Raji (cell line): Measurements from ENCODE around the gene RFC5.
A peak's percentile ranks its signal among the peaks of the same experiment; 100 is the strongest.

ENCODE experiments used
- POLR2A ChIP-seq: IDR thresholded peaks from 2 replicates; pipeline ENCODE4 v1.6.1; 2011; ENCODE audit warnings: low read depth, low read length, control low read depth; ENCODE audit not compliant: insufficient read depth

The RFC5 gene

GRCh38 chr12:118016424-118017264 is at the start of gene RFC5:
RFC5 (plus strand) TSS chr12:118016703; CDS start chr12:118016828, 125 bp downstream.
- TF ChIP-seq POLR2A, result peak; percentile 94

DNA sequence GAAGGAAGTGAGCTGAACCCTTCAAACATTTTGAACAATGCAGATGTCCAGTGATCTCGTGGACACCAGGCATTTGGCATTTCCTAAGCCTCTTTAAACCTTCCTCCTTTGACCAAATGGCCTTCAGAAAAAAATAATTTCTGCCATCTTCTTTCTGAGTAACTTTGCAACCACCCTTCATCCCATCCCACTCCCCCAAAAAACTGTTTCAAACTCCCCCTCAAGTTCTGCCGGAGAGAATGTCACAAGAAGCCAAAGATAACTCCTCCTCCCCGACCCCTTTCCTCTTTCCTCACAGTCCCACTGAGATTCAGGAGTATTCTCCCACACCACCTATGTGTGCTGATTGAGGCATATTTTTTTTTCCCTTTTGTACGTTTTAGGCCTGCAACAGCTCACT is 49.5 kb upstream of the RFC5 start:
- no peak for TF ChIP-seq POLR2A

- no peak for TF ChIP-seq POLR2A
These were observed 49.0 kb upstream of the RFC5 start for GRCh38 chr12:117967512-117967911.

- TF ChIP-seq POLR2A, result no peak
These were observed 48.2 kb upstream of the RFC5 start for GRCh38 chr12:117968151-117968789.

DNA sequence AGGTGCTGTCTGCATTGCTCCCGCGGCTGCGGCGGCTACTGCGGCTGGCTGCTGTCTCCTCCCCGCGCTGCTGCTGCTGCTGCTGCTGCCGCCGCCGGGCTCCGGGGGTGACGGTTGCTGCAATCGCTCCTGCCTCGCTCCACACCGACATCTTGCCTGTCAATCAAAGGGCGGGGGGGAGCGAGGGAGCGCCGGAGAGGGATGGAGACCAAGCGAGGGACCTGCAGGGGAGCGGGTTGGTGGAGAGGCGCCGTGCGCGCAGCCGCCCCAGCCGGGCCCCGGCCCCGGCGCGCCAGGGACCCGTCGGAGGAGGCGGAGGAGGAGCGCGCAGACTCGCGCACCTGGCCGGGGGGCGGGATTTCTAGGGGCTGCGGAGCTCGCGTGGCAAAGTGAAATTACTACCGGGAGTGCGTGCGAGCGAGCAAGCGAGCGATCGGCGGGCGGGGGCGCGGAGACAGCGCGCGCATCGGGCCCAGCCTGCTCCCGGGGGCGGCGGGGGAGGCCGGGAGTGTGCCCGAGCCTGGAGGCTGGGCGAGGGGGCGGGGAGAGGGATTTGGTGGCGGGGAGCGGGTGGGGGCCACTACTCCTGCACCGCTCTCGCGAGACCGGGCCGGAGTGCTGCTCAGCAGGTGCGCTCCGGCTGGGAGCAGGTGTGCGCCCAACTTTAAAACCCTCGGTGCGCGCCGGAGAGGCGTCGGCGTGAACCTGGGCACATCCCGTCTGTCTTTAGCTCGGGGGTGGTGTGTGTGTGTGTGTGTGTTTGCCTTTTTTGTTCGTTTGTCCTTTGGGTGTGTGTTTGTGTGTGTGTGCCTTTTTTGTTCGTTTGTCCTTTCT is 47.5 kb upstream of the RFC5 start, which contains the start of gene KSR2:
Gene KSR2, minus strand, starts transcription at position 165 of the 834 bp plus-strand sequence. CDS start 735 bp downstream, outside the sequence.
- 0 out of 2 replicates have a peak, but pooled peaks have one; percentile 18 for TF ChIP-seq POLR2A

DNA sequence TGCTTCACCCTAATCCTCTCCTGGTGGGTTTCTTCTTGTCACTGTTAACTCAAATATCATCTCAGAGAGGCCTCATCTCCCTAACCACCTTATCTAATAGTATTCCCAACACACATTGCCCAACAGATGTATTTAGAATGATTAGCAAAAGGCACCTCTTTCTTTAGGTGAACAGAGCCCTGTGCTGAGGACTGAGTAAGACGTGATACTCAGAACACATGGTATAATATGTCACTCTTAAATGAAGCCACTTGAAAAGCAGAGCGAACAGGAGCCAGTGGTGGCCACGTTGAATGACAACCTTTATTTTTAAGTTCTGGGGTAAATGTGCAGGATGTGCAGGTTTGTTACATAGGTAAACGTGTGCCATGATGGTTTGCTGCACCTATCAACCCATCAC is 46.2 kb upstream of the RFC5 start:
- TF ChIP-seq POLR2A, result no peak

DNA sequence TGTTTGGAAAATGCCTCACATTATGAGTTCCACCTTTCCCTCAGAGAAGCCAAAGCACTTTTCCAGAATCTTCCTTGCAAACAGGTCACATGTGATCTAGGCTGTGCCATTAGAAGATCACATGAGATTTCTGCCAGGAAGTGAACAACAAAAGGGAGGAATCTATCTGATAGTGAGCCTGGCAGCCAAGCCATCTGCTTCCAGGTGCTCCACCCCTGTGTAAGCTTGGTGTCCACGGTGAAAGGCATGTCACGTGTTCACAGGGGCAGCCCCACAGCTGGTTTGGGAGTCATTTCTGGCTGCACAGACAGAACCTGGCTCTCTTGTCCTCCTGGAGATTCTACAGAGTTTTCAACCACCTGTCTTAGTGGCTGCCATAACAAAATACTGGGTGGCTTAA is 44.2 kb upstream of the RFC5 start:
- no peak for TF ChIP-seq POLR2A

GRCh38 chr12:117975006-117975405 is 41.5 kb upstream of the RFC5 start:
- TF ChIP-seq POLR2A, result no peak

DNA sequence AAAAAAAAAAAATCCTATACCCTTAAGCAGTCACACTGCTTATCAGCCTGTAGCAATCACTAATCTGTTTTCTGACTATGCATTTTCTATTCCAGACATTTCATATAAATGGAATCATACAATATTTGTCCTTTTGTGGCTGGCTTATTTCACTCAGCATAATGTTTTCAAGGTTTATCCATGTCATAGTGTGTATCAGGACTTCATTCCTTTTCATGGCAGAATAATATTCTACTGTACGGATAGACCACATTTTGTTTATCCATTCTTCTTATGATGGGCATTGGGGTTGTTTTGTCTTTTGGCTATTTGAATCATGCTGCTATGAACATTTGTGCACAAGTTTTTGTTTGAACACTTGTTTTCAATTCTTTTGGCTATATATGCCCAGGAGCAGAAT is 39.1 kb upstream of the RFC5 start:
- TF ChIP-seq POLR2A, result no peak

DNA sequence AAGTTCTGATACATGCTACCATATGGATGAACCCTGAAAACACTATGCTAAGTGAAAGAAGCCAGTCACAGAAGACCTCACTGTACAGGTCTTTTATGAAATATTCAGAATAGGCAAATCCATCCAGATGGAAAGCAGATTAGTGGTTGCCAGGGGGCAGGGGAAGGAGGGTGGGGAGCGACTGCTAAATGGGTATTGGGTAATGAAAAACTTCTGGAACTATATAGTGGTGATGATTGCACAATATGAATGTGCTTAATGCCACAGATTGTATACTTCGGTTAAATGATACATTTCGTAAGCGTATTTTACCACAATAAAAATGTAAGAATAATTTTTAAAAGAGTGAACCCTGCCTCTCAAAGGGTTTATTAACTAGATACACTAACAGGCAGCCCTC is 35.9 kb upstream of the RFC5 start:
- TF ChIP-seq POLR2A, result no peak

- no peak for TF ChIP-seq POLR2A
These were observed 35.2 kb upstream of the RFC5 start for GRCh38 chr12:117981267-117981666.

DNA sequence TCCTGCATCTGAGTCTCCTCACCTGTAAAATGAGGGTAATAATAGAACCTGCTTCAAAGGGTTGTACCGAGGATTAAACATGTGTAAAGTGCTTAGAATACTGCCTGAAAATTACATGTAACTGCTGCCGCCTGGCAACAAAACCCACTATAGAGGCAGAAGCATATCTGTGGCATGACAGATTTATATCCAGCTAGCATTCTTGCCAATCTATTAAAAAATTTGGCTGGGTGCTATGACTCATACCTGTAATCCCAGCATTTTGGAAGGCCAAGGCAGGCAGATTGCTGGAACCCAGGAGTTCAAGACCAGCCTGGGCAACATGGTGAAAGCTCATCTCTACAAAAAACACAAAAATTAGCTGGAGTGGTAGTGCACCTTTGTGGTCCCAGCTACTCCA is 31.3 kb upstream of the RFC5 start:
- TF ChIP-seq POLR2A, result no peak

DNA sequence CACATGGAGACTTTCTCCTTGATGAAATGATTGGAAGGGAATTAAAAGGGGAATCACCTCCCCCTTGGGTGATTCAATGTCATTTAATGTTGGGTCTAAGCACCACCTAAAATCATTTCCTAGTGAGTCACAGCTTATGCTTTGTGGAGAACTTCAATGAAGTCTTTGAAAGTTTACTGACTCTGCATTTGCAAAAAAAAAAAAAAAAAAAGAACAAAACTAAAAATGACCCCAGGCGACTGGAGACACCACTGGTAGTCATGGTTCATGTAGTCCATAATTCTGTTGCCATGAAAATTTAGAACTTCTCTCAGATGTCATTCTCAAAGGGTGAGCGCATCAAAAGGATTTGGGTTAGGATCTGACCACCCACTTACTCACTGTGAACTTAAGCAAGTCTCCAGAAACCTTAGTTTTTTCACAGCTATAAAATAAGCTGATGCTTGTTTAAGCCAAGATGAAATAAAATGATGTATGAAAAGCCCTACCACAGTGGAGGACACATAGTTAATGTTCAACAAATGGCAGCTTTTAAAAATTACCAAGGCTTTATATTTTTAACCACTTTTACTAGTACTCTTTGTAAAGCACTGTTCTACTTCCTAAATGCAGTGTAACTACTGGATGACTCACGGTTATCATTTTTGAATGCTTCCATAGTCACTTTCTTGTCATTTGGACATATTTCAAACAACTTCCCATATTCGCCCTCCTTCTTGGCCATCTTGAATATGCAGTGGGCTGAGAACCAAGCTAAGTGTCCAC is 29.6 kb upstream of the RFC5 start:
- no peak for TF ChIP-seq POLR2A

DNA sequence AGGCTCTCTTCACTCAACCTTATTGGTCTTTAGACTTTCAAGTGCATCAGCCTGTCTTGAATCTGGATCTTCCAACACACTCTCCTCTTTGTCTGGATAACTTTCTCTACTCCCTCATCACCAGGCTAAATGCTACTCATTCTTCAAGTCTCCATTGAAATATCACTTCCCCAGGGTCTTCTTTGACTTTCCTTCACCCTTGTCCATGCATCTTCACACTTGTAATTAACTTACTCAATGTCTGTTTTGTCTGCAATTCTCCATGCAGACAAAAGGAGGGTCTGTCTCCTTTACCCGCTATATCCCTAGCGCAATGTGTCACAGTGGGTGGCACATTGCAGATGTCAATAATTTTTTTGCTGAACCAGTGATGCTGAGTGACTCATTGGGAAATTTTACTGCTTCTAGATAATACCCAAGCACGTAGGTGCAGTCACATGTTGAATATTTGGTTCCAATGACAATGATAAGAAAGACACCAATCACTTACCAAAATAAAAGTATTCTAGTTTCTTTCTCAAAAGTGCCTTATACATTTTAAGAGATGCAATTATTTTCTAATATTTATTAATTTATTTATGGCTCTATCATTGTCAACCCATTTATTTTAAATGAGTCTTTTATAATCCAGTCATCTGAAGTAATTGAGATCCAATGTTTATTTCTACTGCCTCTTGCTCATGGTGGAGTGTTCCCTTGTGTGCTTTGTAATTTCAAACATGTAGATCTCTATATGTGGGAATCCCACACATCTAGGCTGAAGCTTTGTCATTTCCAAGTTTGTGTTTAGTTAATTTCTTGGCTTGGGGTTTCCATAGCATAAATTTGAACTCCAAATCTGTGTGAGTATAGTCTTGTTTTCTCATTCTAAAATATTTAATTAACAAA is 21.7 kb upstream of the RFC5 start:
- no peak for TF ChIP-seq POLR2A

GRCh38 chr12:117998719-117999118 is 17.8 kb upstream of the RFC5 start:
- no peak for TF ChIP-seq POLR2A
